Stimulated activated naive CD4-positive, alpha-beta T cell (primary cell): ENCODE data around the gene AXL.

Source experiments
- DNase-seq, 6 experiments: peaks; one replicate each; lab custom pipeline; 2025; lab: John Stamatoyannopoulos, UW

Gene AXL

GRCh38 chr19:41235480-41235879 lies 16.5 kb downstream of the AXL start:
- no peak for DNase-seq

- no peak for DNase-seq
Observed at GRCh38 chr19:41238244-41238643, 19.2 kb downstream of the AXL start.

DNA sequence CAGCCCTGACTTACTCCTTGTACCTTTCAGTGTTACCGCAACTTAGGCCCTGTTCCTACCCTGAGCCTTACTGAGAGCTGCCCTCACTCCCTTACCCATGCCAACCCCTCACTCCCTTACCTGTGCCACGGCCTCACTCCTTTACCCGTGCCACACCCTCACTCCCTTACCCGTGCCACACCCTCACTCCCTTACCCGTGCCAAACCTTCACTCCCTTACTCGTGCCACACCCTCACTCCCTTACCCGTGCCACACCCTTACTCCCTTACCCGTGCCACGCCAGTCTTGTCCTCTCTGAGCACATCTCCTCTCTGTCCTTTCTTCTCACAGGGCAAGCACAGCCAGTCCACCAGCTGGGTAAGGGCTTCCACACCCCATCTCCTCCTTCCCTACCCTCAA lies 20.3 kb downstream of the AXL start:
- DNase-seq: no peak

DNA sequence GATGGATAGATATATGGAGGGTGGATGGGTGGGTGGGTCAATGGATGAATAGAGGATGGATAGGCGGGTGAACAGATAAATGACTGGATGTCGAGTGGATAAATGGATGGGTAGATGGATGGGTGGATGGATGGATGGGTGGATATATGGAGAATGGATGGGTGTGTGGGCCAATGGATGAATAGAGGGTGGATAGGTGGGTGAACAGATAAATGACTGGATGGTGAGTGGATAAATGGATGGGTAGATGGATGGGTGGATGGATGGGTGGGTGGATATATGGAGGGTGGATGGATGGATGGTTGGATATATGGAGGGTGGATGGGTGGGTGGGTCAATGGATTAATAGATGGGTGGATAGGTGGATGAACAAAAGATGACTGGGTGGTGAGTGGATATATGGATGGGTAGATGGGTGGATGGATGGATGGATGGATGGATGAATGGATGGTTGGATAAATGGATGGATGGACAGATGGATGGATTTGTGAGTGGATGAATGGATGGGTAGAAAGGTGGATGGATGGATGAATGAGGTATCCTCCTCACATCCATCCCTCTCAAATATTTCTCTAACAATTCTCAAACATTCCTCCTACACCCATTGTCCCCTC lies 21.0 kb downstream of the AXL start:
- DNase-seq: no peak

GRCh38 chr19:41241859-41242258 lies 22.8 kb downstream of the AXL start:
- no peak for DNase-seq

GRCh38 chr19:41244117-41244516 lies 25.1 kb downstream of the AXL start:
- no peak for DNase-seq

DNA sequence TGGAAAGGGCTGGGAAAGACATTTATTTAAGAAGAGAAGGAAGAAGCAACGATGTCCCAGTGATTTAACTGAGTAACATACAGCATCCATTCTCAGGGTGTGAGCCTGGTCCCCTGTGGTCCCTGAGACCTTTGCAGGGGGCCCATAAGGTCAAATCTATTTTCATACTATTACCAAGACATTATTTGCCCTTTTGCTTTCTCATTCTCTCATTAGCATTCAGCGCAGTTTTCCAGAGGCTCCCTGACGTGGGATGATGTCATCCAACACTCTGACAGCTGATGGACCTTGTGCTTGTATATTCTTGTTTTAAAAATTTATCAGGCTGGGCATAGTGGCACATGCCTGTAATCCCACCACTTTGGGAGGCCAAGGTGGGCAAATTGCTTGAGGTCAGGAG lies 26.8 kb downstream of the AXL start:
- DNase-seq: no peak

GRCh38 chr19:41248895-41249294 lies 29.9 kb downstream of the AXL start:
- no peak for DNase-seq

DNA sequence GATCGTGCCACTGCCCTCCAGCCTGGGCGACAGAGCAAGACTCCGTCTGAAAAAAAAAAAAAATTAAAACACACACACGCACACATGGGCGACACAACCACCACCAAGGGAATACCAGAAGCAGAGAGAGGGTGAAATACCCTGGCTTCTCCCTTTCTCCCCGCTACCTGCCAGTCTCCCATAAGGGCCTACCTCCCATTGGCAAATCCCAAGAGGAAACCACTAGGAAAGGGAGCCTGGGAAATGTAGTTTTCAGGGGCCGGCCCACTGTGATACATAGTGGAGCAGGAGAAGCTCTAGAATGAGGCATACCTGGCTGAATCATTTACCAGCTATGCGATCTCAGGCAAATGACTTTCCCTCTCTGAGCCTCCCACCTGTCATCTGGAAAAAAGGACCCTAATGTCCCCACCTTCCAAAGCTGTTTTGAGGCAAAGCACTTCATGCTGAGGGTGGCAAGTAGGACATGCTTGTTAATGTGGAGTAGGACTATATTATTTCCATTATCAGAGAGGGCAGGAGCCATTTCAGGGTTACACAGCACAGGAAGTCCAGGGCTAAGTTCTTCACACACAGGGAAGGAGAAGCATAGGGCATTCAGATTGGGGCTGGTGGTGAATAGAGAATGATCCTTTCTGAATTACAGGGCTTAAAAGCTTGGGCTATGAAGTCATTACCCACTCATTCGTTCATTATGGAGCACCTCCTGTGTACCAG lies 30.8 kb downstream of the AXL start:
- no peak for DNase-seq

- DNase-seq: no peak
Observed at GRCh38 chr19:41253660-41254059, 34.6 kb downstream of the AXL start.

- no peak for DNase-seq
Observed at GRCh38 chr19:41255171-41255570, 36.1 kb downstream of the AXL start.

- no peak for DNase-seq
Observed at GRCh38 chr19:41261474-41262190, 42.6 kb downstream of the AXL start.

DNA sequence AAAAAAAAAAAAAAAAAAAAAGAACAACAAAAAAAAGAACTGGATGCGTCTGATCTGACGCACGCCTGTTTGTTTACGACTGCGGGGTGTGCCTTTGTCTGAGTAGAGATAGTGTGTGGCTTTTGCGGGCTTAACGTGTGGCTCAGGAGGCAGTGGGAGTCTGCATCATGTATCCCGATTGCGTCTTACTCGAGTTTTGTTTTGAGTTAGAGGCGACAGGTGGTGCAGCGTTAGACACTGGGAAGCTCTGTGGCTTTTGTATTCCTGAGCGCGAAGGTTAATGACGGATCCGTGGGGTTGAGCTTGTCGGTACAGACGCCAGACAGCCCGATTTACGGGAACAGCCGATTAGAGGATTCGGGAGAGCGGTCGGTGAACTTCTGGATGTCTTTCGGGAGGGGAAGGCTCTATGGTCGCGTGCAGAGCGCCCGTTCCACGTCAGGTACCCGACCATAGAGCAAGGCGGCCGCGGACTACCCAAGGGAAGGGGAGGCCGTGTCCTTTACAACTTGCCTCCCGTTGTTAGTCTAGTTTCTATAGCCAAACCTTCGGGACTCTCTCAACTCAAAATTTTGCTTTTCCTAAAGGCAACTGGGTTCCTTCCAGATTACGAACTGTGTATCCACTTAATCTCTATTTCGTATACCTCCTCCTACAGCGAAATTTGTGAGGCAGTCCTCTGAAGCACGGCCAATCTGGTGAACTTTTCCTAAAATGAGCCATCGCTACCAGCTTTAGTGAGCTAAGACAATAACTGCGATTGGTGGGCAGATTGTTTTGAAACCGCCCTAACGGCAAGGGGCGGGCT lies 44.2 kb downstream of the AXL start:
- DNase-seq: peak; percentile 83 to 97 (median 93)

- peak; percentile 97 to 100 (median 100) for DNase-seq
Observed at GRCh38 chr19:41263850-41264580, 45.0 kb downstream of the AXL start, which contains the start of gene HNRNPUL1. Gene HNRNPUL1 (plus strand): TSS chr19:41264372. CDS start chr19:41264504, 132 bp downstream.

- DNase-seq: peak; percentile 30 to 68 (median 45)
Observed at GRCh38 chr19:41264581-41265394, 45.8 kb downstream of the AXL start.

DNA sequence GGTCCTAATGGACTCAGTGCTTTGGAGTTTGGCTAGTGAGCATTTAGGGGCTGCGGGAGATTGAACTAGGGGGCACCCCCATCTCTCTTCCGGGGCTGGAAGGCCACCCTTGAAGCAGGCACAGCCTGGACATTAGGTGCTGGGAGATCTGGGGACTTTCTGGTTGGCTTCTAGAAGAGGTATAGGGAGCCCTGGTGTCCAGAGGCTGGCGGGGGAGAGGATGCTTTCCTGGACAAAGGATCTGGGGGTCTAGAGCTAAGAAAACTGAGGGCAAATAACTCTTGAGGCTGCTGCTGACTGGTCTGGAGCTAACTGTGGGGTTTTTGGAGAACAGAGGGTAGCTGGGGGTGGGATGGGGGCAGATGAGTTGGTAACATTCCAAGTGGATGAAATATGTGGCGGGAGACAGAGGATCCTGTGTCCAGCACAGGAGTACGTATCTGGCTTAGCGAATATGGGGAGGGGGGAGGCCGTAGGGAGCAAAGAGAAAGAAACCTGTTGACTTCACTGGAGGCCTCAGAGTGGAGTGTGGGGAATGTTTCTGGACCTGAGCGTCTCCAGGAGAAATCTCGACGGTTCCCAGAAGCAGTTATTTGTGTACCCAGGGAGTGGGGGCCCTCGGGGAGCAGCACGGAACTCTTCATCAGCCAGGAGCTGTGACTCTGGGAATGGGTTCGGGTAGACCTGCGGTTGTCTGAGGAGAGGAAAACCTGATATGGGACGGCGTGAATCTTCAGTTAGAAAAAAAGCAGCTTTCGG lies 46.6 kb downstream of the AXL start:
- DNase-seq: no peak

DNA sequence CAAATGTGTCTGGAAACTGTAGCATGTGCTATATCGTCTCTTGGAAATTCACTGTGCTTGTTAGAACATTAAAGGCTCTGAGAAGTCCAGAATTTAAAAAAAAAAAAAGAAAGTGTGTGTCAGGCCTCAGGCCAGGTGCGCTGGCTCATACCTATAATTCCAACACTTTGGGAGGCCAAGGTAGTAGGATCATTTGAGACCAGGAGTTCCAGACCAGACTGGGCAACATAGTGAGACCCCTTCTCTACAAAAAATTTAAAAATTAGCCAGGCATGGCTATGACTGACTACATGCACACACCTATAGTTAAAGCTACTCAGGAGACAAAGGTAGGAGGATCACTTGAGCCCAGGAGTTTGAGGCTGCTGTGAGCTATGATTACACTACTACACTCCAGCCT lies 50.0 kb downstream of the AXL start:
- DNase-seq: no peak

- DNase-seq: no peak
Observed at GRCh38 chr19:41269571-41269970, 50.5 kb downstream of the AXL start.

DNA sequence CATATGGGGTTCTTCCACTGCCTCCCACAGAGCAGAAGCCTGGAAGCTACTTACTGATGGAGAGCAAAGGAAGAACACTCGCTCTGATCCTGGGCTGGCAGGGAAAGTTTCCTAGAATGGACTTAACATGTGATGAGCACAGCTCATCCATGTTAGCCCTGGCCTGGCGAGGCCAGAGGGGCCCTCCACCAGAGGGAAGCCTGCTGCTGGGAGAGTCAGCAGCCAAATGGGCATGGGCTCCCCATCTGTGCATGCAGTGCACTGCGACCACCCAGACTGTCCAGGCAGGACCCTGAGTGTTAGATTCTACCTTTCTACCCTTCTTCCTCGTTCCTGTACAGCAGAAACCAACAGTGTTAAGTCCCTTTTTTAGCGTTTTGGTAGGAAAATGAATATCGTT lies 54.1 kb downstream of the AXL start:
- no peak for DNase-seq

DNA sequence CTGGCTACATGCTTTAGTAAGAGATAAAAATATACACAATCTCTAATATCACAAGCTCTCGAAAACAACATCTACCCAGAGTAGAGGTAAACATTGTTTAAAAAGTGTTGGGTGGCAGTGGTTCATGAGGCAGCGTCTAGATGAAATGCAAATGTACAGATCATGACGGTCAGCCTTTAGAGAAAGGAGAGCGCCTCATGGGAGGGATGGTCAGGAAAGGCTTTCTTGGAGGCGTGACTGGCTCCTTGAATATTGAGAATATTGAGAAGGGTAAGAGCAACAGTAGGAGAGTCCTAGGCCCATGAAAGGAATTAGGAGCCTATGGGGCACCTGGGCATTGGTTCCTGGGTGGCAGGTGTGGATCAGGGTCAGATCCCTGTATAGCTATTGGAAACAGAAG lies 55.8 kb downstream of the AXL start:
- DNase-seq: no peak
